ENCODE measurements around the gene HIP1R.

DNA sequence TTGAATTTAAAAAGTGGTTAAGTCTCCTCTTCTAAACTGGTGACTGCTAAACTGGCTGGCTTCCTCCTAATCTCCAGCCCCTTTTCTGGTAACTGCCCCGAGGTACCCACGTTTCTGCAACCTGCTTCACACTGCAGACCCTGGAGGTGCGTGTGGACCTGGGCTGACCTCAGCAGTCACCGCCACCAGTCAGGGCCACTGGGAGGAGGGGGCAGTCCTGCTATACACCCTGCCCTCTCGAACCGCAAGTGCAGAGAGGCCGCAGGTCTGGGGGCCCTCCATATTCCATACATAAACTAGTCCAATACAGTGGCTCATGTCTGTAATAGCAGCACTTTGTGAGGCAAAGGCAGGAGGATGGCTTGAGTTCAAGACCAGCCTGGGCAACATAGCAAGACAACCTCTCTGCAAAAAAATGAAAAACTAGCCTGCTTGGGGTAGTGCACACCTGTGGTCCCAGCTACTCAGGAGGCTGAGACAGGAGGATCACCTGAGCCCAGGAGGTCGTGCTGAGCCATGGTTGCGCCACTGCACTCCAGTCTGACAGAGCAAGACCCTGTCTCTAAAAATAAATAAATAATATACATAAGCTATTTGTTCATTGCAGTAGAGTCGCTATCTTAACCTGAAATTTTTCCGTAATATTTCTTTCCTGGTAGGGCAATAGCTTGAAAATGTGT lies 35.0 kb downstream of the HIP1R start:
- TF ChIP-seq TARDBP (IDR thresholded peaks at IDR 0.05; ENCODE audit: borderline replicate concordance) (no peak), IRF4 (IDR thresholded peaks at IDR 0.05; ENCODE audit: low read depth, low read length) (no peak), SREBF2 (IDR thresholded peaks at IDR 0.05; ENCODE audit: low read length) (no peak), SMAD1 (IDR thresholded peaks at IDR 0.05; ENCODE audit: low read depth, partially characterized antibody) (no peak), HDGF (IDR thresholded peaks at IDR 0.05) (no peak), POLR2AphosphoS5 (IDR thresholded peaks at IDR 0.05; ENCODE audit: low read length) (no peak), POLR2A (IDR thresholded peaks at IDR 0.05; ENCODE audit: low read depth, low read length) (no peak)
- TF ChIP-seq, protein P1, sequence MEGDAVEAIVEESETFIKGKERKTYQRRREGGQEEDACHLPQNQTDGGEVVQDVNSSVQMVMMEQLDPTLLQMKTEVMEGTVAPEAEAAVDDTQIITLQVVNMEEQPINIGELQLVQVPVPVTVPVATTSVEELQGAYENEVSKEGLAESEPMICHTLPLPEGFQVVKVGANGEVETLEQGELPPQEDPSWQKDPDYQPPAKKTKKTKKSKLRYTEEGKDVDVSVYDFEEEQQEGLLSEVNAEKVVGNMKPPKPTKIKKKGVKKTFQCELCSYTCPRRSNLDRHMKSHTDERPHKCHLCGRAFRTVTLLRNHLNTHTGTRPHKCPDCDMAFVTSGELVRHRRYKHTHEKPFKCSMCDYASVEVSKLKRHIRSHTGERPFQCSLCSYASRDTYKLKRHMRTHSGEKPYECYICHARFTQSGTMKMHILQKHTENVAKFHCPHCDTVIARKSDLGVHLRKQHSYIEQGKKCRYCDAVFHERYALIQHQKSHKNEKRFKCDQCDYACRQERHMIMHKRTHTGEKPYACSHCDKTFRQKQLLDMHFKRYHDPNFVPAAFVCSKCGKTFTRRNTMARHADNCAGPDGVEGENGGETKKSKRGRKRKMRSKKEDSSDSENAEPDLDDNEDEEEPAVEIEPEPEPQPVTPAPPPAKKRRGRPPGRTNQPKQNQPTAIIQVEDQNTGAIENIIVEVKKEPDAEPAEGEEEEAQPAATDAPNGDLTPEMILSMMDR (IDR thresholded peaks at IDR 0.05 in 2 of 3, conservative IDR thresholded peaks at IDR 0.05 in 1 of 3; ENCODE audit: control insufficient read depth in 2 of 3, extremely low read depth in 1 of 3, insufficient read depth in 1 of 3, low read depth in 3 of 3, low read length in 3 of 3), result no peak
- TF ChIP-seq, protein P2, sequence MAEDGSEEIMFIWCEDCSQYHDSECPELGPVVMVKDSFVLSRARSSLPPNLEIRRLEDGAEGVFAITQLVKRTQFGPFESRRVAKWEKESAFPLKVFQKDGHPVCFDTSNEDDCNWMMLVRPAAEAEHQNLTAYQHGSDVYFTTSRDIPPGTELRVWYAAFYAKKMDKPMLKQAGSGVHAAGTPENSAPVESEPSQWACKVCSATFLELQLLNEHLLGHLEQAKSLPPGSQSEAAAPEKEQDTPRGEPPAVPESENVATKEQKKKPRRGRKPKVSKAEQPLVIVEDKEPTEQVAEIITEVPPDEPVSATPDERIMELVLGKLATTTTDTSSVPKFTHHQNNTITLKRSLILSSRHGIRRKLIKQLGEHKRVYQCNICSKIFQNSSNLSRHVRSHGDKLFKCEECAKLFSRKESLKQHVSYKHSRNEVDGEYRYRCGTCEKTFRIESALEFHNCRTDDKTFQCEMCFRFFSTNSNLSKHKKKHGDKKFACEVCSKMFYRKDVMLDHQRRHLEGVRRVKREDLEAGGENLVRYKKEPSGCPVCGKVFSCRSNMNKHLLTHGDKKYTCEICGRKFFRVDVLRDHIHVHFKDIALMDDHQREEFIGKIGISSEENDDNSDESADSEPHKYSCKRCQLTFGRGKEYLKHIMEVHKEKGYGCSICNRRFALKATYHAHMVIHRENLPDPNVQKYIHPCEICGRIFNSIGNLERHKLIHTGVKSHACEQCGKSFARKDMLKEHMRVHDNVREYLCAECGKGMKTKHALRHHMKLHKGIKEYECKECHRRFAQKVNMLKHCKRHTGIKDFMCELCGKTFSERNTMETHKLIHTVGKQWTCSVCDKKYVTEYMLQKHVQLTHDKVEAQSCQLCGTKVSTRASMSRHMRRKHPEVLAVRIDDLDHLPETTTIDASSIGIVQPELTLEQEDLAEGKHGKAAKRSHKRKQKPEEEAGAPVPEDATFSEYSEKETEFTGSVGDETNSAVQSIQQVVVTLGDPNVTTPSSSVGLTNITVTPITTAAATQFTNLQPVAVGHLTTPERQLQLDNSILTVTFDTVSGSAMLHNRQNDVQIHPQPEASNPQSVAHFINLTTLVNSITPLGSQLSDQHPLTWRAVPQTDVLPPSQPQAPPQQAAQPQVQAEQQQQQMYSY (CRISPR knock-in tag; IDR thresholded peaks at IDR 0.05), result no peak
- TF ChIP-seq, protein P3, sequence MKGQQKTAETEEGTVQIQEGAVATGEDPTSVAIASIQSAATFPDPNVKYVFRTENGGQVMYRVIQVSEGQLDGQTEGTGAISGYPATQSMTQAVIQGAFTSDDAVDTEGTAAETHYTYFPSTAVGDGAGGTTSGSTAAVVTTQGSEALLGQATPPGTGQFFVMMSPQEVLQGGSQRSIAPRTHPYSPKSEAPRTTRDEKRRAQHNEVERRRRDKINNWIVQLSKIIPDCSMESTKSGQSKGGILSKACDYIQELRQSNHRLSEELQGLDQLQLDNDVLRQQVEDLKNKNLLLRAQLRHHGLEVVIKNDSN (IDR thresholded peaks at IDR 0.05; ENCODE audit: borderline replicate concordance, extremely low read length, insufficient read depth, low read depth, low read length), result no peak
- TF ChIP-seq, protein P4, sequence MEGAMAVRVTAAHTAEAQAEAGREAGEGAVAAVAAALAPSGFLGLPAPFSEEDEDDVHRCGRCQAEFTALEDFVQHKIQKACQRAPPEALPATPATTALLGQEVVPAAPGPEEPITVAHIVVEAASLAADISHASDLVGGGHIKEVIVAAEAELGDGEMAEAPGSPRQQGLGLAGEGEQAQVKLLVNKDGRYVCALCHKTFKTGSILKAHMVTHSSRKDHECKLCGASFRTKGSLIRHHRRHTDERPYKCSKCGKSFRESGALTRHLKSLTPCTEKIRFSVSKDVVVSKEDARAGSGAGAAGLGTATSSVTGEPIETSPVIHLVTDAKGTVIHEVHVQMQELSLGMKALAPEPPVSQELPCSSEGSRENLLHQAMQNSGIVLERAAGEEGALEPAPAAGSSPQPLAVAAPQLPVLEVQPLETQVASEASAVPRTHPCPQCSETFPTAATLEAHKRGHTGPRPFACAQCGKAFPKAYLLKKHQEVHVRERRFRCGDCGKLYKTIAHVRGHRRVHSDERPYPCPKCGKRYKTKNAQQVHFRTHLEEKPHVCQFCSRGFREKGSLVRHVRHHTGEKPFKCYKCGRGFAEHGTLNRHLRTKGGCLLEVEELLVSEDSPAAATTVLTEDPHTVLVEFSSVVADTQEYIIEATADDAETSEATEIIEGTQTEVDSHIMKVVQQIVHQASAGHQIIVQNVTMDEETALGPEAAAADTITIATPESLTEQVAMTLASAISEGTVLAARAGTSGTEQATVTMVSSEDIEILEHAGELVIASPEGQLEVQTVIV (IDR thresholded peaks at IDR 0.05; ENCODE audit: borderline replicate concordance, partially characterized antibody), result no peak
- TF ChIP-seq, protein P5, sequence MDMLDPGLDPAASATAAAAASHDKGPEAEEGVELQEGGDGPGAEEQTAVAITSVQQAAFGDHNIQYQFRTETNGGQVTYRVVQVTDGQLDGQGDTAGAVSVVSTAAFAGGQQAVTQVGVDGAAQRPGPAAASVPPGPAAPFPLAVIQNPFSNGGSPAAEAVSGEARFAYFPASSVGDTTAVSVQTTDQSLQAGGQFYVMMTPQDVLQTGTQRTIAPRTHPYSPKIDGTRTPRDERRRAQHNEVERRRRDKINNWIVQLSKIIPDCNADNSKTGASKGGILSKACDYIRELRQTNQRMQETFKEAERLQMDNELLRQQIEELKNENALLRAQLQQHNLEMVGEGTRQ (IDR thresholded peaks at IDR 0.05; ENCODE audit: borderline replicate concordance, low read depth, low read length), result no peak
- TF ChIP-seq, protein P6, sequence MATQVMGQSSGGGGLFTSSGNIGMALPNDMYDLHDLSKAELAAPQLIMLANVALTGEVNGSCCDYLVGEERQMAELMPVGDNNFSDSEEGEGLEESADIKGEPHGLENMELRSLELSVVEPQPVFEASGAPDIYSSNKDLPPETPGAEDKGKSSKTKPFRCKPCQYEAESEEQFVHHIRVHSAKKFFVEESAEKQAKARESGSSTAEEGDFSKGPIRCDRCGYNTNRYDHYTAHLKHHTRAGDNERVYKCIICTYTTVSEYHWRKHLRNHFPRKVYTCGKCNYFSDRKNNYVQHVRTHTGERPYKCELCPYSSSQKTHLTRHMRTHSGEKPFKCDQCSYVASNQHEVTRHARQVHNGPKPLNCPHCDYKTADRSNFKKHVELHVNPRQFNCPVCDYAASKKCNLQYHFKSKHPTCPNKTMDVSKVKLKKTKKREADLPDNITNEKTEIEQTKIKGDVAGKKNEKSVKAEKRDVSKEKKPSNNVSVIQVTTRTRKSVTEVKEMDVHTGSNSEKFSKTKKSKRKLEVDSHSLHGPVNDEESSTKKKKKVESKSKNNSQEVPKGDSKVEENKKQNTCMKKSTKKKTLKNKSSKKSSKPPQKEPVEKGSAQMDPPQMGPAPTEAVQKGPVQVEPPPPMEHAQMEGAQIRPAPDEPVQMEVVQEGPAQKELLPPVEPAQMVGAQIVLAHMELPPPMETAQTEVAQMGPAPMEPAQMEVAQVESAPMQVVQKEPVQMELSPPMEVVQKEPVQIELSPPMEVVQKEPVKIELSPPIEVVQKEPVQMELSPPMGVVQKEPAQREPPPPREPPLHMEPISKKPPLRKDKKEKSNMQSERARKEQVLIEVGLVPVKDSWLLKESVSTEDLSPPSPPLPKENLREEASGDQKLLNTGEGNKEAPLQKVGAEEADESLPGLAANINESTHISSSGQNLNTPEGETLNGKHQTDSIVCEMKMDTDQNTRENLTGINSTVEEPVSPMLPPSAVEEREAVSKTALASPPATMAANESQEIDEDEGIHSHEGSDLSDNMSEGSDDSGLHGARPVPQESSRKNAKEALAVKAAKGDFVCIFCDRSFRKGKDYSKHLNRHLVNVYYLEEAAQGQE (IDR thresholded peaks at IDR 0.05; ENCODE audit: low read depth, low read length), result no peak

Data from GM12878 (cell line).